ENCODE measurements around the gene ARHGAP27. TPM values are rescaled to one million over a fixed set of nuclear protein-coding genes. Genes with fewer than 3 reads are reported as not detected.

ARHGAP27 gene
- total and polyA plus RNA-seq, 12 donors = 15.2 to 65.8 (median 25.3) TPM

- H3K36me3 ChIP-seq = peaks cover 0 to 63% (median 22%) of the 10 kb centered on the region in 9 donors
Observed at GRCh38 chr17:45437465-45438283, 5.0 kb upstream of the ARHGAP27 start.

GRCh38 chr17:45436625-45437464 lies 4.2 kb upstream of the ARHGAP27 start:
- peaks cover 0 to 23% (median 16%) of the 10 kb centered on the region in 9 donors for H3K4me1 ChIP-seq
- ATAC-seq (no peak), DNase-seq (no peak)
- 91 to 93% methylated on average over 23 of the region's 23 CpGs for WGBS, 2 donors
- peaks cover 0 to 63% (median 22%) of the 10 kb centered on the region in 9 donors for H3K36me3 ChIP-seq
- intact Hi-C loops (cut with DNase I) = no loop called here
- no peak for TF ChIP-seq CTCF (IDR thresholded peaks at IDR 0.05)
- H3K4me3 ChIP-seq = no peak overlapping the region
- no peak overlapping the region for H3K27ac ChIP-seq
- H3K27me3 ChIP-seq = no peaks in the 10 kb centered on the region
- no peaks in the 10 kb centered on the region for H3K9me3 ChIP-seq

More at GRCh38 chr17:45437465-45438283, 5.0 kb upstream of the ARHGAP27 start:
- no peaks in the 10 kb centered on the region for H3K9me3 ChIP-seq
- TF ChIP-seq CTCF (IDR thresholded peaks at IDR 0.05) = no peak
- H3K4me3 ChIP-seq = no peak overlapping the region
- ATAC-seq = no peak
- no peaks in the 10 kb centered on the region for H3K27me3 ChIP-seq
- DNase-seq = no peak
- 88% methylated on average over 30 of the region's 30 CpGs for WGBS, 2 donors
- intact Hi-C loops (cut with DNase I) = no loop called here
- peaks cover 0 to 18% (median 10%) of the 10 kb centered on the region in 9 donors for H3K4me1 ChIP-seq
- no peak overlapping the region for H3K27ac ChIP-seq

- WGBS, 2 donors = 94 to 95% methylated on average over 10 of the region's 10 CpGs
- no peaks in the 10 kb centered on the region for H3K9me3 ChIP-seq
Observed at GRCh38 chr17:45436161-45436560, 3.5 kb upstream of the ARHGAP27 start.

More at GRCh38 chr17:45436161-45436560, 3.5 kb upstream of the ARHGAP27 start:
- Histone ChIP-seq H3K4me1 (peaks cover 5 to 28% (median 23%) of the 10 kb centered on the region in 9 donors), H3K4me3 (no peak overlapping the region), H3K36me3 (peaks cover 0 to 63% (median 22%) of the 10 kb centered on the region in 9 donors), H3K27me3 (peaks cover 0 to 6% (median 5%) of the 10 kb centered on the region in 7 donors), H3K27ac (no peak overlapping the region)
- DNase-seq (no peak), ATAC-seq (no peak)
- intact Hi-C loops (cut with DNase I) = no loop called here
- no peak for TF ChIP-seq CTCF (IDR thresholded peaks at IDR 0.05)
